ENCODE data around the gene ABCC10.

DNA sequence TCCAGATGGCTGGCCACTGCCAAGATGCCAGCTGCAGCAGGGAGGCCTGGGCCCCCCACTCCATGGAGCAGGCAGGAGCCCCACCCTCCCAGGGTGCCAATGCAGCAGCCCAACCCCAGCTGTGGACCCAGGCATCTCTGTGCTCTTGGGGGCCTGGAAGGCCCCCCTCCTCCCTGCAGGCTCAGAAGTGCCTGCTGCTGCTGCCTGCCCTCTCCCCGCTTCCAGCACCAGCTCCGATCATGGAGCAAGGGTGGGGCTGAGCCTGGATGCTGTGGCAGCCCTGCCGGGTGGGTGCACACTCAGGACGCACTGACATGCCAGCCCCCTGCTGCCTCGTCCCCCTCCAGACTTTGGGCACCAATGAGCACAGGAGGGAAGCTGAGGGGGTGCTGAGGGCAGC is 14.8 kb upstream of the ABCC10 start:
- TF ChIP-seq CTCF (conservative IDR thresholded peaks at IDR 0.05; ENCODE audit: low read length) (no peak), EZH2phosphoT487 (IDR thresholded peaks at IDR 0.05; ENCODE audit: borderline replicate concordance) (no peak)
